Activated CD4-positive, CD25-positive, alpha-beta regulatory T cell treated with anti-CD3 and anti-CD28 coated beads, Interleukin-2, amount 50 U/mL, for 24 hours (primary cell): ENCODE measurements around the gene HSD11B2.

ENCODE experiments used
- ATAC-seq, 2 donors: fragments of 150-1000 bp; cut with Tn5 transposase; one replicate each; pipeline ENCODE4 v1.10.0; 2021; ENCODE audit warnings: mild to moderate bottlenecking in 1 of 2, moderate library complexity in 1 of 2

HSD11B2 gene

GRCh38 chr16:67454852-67455251 lies 23.9 kb downstream of the HSD11B2 start:
- ATAC-seq = no peak

GRCh38 chr16:67456391-67457081 lies 25.6 kb downstream of the HSD11B2 start:
- no peak for ATAC-seq

- no peak for ATAC-seq
Observed at GRCh38 chr16:67457611-67458010, 26.7 kb downstream of the HSD11B2 start.

GRCh38 chr16:67458121-67458641 lies 27.3 kb downstream of the HSD11B2 start:
- no peak for ATAC-seq

- ATAC-seq = no peak
Observed at GRCh38 chr16:67459066-67459860, 28.3 kb downstream of the HSD11B2 start.

GRCh38 chr16:67459861-67460150 lies 28.9 kb downstream of the HSD11B2 start:
- no peak for ATAC-seq

GRCh38 chr16:67460168-67460567 lies 29.2 kb downstream of the HSD11B2 start:
- ATAC-seq = no peak

- ATAC-seq = no peak
Observed at GRCh38 chr16:67460961-67461360, 30.0 kb downstream of the HSD11B2 start.

GRCh38 chr16:67461600-67462278 lies 30.8 kb downstream of the HSD11B2 start:
- ATAC-seq = no peak

GRCh38 chr16:67462279-67462655 lies 31.3 kb downstream of the HSD11B2 start:
- no peak for ATAC-seq

GRCh38 chr16:67463059-67463458 lies 32.1 kb downstream of the HSD11B2 start:
- ATAC-seq = no peak

GRCh38 chr16:67463691-67464090 lies 32.8 kb downstream of the HSD11B2 start:
- ATAC-seq = no peak

- ATAC-seq = no peak
Observed at GRCh38 chr16:67464565-67464964, 33.6 kb downstream of the HSD11B2 start.

GRCh38 chr16:67466581-67466980 lies 35.7 kb downstream of the HSD11B2 start:
- no peak for ATAC-seq

GRCh38 chr16:67468731-67469130 lies 37.8 kb downstream of the HSD11B2 start:
- no peak for ATAC-seq

GRCh38 chr16:67470359-67470758 lies 39.4 kb downstream of the HSD11B2 start:
- ATAC-seq = no peak

- no peak for ATAC-seq
Observed at GRCh38 chr16:67471758-67472384, 41.0 kb downstream of the HSD11B2 start.

- ATAC-seq = no peak
Observed at GRCh38 chr16:67474551-67475455, 43.9 kb downstream of the HSD11B2 start.

GRCh38 chr16:67477960-67478554 lies 47.1 kb downstream of the HSD11B2 start:
- no peak for ATAC-seq

GRCh38 chr16:67480833-67481560 lies 50.1 kb downstream of the HSD11B2 start, which contains the start of gene ATP6V0D1:
TSS of gene ATP6V0D1 (minus strand) at chr16:67481157. CDS start at chr16:67481086, 71 bp downstream.
- peak; percentile 93 to 95 for ATAC-seq
